ENCODE measurements around the gene CHD9.

GRCh38 chr16:53323924-53324323 is 269.1 kb downstream of the CHD9 start:
- TF ChIP-seq POLR2A (IDR thresholded peaks at IDR 0.05; ENCODE audit: extremely low read depth, insufficient read length) (no peak), CTCF (IDR thresholded peaks at IDR 0.05; ENCODE audit: low read depth, low read length) (no peak)
